Endothelial cell (in vitro differentiated cells): ENCODE results near the gene OGFOD1. TPM values are rescaled to one million over a fixed set of nuclear protein-coding genes. Genes with fewer than 3 reads are reported as not detected.

Experiments
- DNase-seq: peaks from one replicate; pipeline ENCODE4 v3.0.0; 2021; ENCODE audit warnings: low spot score
- H3K27ac Mint-ChIP-seq: one replicate; pipeline ENCODE4 v1.8.0; 2021; ENCODE audit warnings: mixed read lengths, inconsistent platforms; ENCODE audit not compliant: unreplicated experiment
- H3K27me3 Mint-ChIP-seq: one replicate; pipeline ENCODE4 v1.8.0; 2021; ENCODE audit warnings: mild to moderate bottlenecking, moderate library complexity, mixed read lengths, inconsistent platforms; ENCODE audit not compliant: unreplicated experiment
- H3K36me3 Mint-ChIP-seq: one replicate; pipeline ENCODE4 v1.8.0; 2021; ENCODE audit warnings: mild to moderate bottlenecking, low read depth, mixed read lengths, inconsistent platforms; ENCODE audit not compliant: unreplicated experiment
- H3K4me1 Mint-ChIP-seq: one replicate; pipeline ENCODE4 v1.8.0; 2021; ENCODE audit warnings: mild to moderate bottlenecking, mixed read lengths, inconsistent platforms; ENCODE audit not compliant: unreplicated experiment
- H3K4me3 Mint-ChIP-seq: one replicate; pipeline ENCODE4 v1.8.0; 2021; ENCODE audit warnings: mild to moderate bottlenecking, mixed read lengths, inconsistent platforms; ENCODE audit not compliant: unreplicated experiment
- H3K9me3 Mint-ChIP-seq: one replicate; pipeline ENCODE4 v1.8.0; 2021; ENCODE audit warnings: mixed read lengths, inconsistent platforms; ENCODE audit not compliant: unreplicated experiment
- CTCF ChIP-seq: fragments of 200-600 bp; sonication (generic); IDR thresholded peaks from one replicate; pipeline ENCODE4 v1.5.0; 2021; ENCODE audit warnings: antibody characterized with exemption; ENCODE audit not compliant: unreplicated experiment
- total RNA-seq: library from RNA; stranded (reverse); fragmentation: NEBNext Ultra II Directional; extraction: Animal tissue kit (Norgen Biotek cat#: 25700); gene quantifications from one replicate; pipeline ENCODE4 v1.2.1, GENCODE V29; 2021; ENCODE audit not compliant: unreplicated experiment

The OGFOD1 gene
- total RNA-seq, 1 donor from 2014 or later, result 24.8 TPM

- DNase-seq, result no peak
- Mint-ChIP-seq H3K4me1 (no peaks in the 10 kb centered on the region), H3K27me3 (no peaks in the 10 kb centered on the region), H3K27ac (no peak overlapping the region), H3K9me3 (no peaks in the 10 kb centered on the region), H3K36me3 (peaks cover 13% of the 10 kb centered on the region), H3K4me3 (no peak overlapping the region)
- no peak for TF ChIP-seq CTCF
Measured at GRCh38 chr16:56460101-56460500, 8.7 kb downstream of the OGFOD1 start.

- no peak for DNase-seq
- no peak overlapping the region for H3K27ac Mint-ChIP-seq
- H3K4me1 Mint-ChIP-seq, result no peaks in the 10 kb centered on the region
- H3K27me3 Mint-ChIP-seq, result no peaks in the 10 kb centered on the region
- no peak overlapping the region for H3K4me3 Mint-ChIP-seq
- H3K9me3 Mint-ChIP-seq, result no peaks in the 10 kb centered on the region
- H3K36me3 Mint-ChIP-seq, result peaks cover 18% of the 10 kb centered on the region
- no peak for TF ChIP-seq CTCF
Measured at GRCh38 chr16:56462064-56462796, 10.9 kb downstream of the OGFOD1 start.

GRCh38 chr16:56463153-56463552, 11.8 kb downstream of the OGFOD1 start:
- Mint-ChIP-seq H3K27me3 (no peaks in the 10 kb centered on the region), H3K4me1 (no peaks in the 10 kb centered on the region), H3K9me3 (no peaks in the 10 kb centered on the region), H3K27ac (no peak overlapping the region), H3K36me3 (peaks cover 14% of the 10 kb centered on the region), H3K4me3 (no peak overlapping the region)
- no peak for DNase-seq
- TF ChIP-seq CTCF, result no peak

- H3K4me3 Mint-ChIP-seq, result no peak overlapping the region
- DNase-seq, result no peak
- no peaks in the 10 kb centered on the region for H3K9me3 Mint-ChIP-seq
- H3K27me3 Mint-ChIP-seq, result peaks cover 1% of the 10 kb centered on the region
- TF ChIP-seq CTCF, result no peak
- H3K27ac Mint-ChIP-seq, result no peak overlapping the region
- no peaks in the 10 kb centered on the region for H3K4me1 Mint-ChIP-seq
- H3K36me3 Mint-ChIP-seq, result peaks cover 30% of the 10 kb centered on the region
Measured at GRCh38 chr16:56466344-56466743, 15.0 kb downstream of the OGFOD1 start.

- no peaks in the 10 kb centered on the region for H3K9me3 Mint-ChIP-seq
- H3K27me3 Mint-ChIP-seq, result peaks cover 1% of the 10 kb centered on the region
- DNase-seq, result no peak
- H3K27ac Mint-ChIP-seq, result no peak overlapping the region
- H3K36me3 Mint-ChIP-seq, result peaks cover 30% of the 10 kb centered on the region
- TF ChIP-seq CTCF, result no peak
- H3K4me3 Mint-ChIP-seq, result no peak overlapping the region
- H3K4me1 Mint-ChIP-seq, result no peaks in the 10 kb centered on the region
Measured at GRCh38 chr16:56468800-56469199, 17.4 kb downstream of the OGFOD1 start.
